H9 (cell line): ENCODE measurements around the gene SCN5A. TPM values are rescaled to one million over a fixed set of nuclear protein-coding genes. Genes with fewer than 3 reads are reported as not detected.

Source experiments
- DNase-seq: peaks from one replicate; pipeline ENCODE4 v3.0.0-alpha.2; 2017
- H2AFZ ChIP-seq: one replicate; pipeline ENCODE4 v1.6.1; 2013; ENCODE audit warnings: mild to moderate bottlenecking, low read length, control low read depth, moderate library complexity
- H2AK5ac ChIP-seq: 2 replicates; pipeline ENCODE4 v1.6.1; 2013; ENCODE audit warnings: low read length, control low read depth, mixed read lengths; ENCODE audit not compliant: insufficient read length
- H2BK120ac ChIP-seq: one replicate; pipeline ENCODE4 v1.6.1; 2013; ENCODE audit warnings: low read depth, mild to moderate bottlenecking, low read length, control low read depth, inconsistent platforms; ENCODE audit not compliant: poor library complexity, severe bottlenecking
- H2BK12ac ChIP-seq: 2 replicates; pipeline ENCODE4 v1.6.1; 2013; ENCODE audit warnings: low read length, control low read depth, mixed read lengths, low read depth; ENCODE audit not compliant: insufficient read length
- H2BK15ac ChIP-seq: 2 replicates; pipeline ENCODE4 v1.6.1; 2013; ENCODE audit warnings: low read depth, low read length, control low read depth
- H2BK20ac ChIP-seq: one replicate; pipeline ENCODE4 v1.6.1; 2013; ENCODE audit warnings: low read depth, mild to moderate bottlenecking, low read length, control low read depth, inconsistent platforms; ENCODE audit not compliant: poor library complexity, severe bottlenecking
- H2BK5ac ChIP-seq: 2 replicates; pipeline ENCODE4 v1.6.1; 2013; ENCODE audit warnings: low read length, control low read depth, mixed read lengths; ENCODE audit not compliant: insufficient read length
- H3K14ac ChIP-seq: 2 replicates; pipeline ENCODE4 v1.6.1; 2013; ENCODE audit warnings: low read length, control low read depth; ENCODE audit not compliant: insufficient read depth
- H3K18ac ChIP-seq: 2 replicates; pipeline ENCODE4 v1.6.1; 2013; ENCODE audit warnings: low read depth, mild to moderate bottlenecking, mixed read lengths, low read length, control low read depth; ENCODE audit not compliant: insufficient read length
- H3K23ac ChIP-seq: 2 replicates; pipeline ENCODE4 v1.6.1; 2013; ENCODE audit warnings: low read length, control low read depth, mixed read lengths, low read depth; ENCODE audit not compliant: insufficient read length
- H3K23me2 ChIP-seq: 2 replicates; pipeline ENCODE4 v1.6.1; 2013; ENCODE audit warnings: low read depth, mild to moderate bottlenecking, mixed read lengths, low read length, control low read depth; ENCODE audit not compliant: insufficient read length, poor library complexity, severe bottlenecking
- H3K27ac ChIP-seq: 2 replicates; pipeline ENCODE4 v1.5.1; 2013; ENCODE audit warnings: low read length, control low read depth, mixed read lengths, low read depth; ENCODE audit not compliant: insufficient read length
- H3K27me3 ChIP-seq: 2 replicates; pipeline ENCODE4 v1.6.1; 2013; ENCODE audit warnings: low read length, control low read depth, inconsistent platforms; ENCODE audit not compliant: insufficient read depth
- H3K4ac ChIP-seq: 2 replicates; pipeline ENCODE4 v1.6.1; 2013; ENCODE audit warnings: low read depth, mild to moderate bottlenecking, control low read depth, inconsistent platforms, low read length, moderate library complexity
- H3K4me1 ChIP-seq: 2 replicates; pipeline ENCODE4 v1.6.1; 2013; ENCODE audit warnings: low read length, control low read depth, inconsistent platforms; ENCODE audit not compliant: insufficient read depth
- H3K4me2 ChIP-seq: 2 replicates; pipeline ENCODE4 v1.6.1; 2013; ENCODE audit warnings: low read length, control low read depth, mixed read lengths; ENCODE audit not compliant: insufficient read length, insufficient read depth
- H3K56ac ChIP-seq: 2 replicates; pipeline ENCODE4 v1.6.1; 2013; ENCODE audit warnings: low read depth, mild to moderate bottlenecking, mixed read lengths, low read length, control low read depth; ENCODE audit not compliant: insufficient read length
- H3K79me1 ChIP-seq: 2 replicates; pipeline ENCODE4 v1.6.1; 2013; ENCODE audit warnings: low read depth, mild to moderate bottlenecking, moderate library complexity, low read length, control low read depth, inconsistent platforms; ENCODE audit not compliant: insufficient read depth, poor library complexity, severe bottlenecking
- H3K79me2 ChIP-seq: 2 replicates; pipeline ENCODE4 v1.6.1; 2013; ENCODE audit warnings: low read length, control low read depth, inconsistent platforms; ENCODE audit not compliant: insufficient read depth
- H3K9ac ChIP-seq: 2 replicates; pipeline ENCODE4 v1.6.1; 2013; ENCODE audit warnings: low read length, control low read depth, mixed read lengths; ENCODE audit not compliant: insufficient read length; ENCODE audit errors: extremely low read depth
- H3K9me3 ChIP-seq: one replicate; pipeline ENCODE4 v1.6.1; 2013; ENCODE audit warnings: low read depth, low read length, inconsistent platforms; ENCODE audit not compliant: control insufficient read depth
- H3T11ph ChIP-seq: one replicate; pipeline ENCODE4 v1.6.1; 2013; ENCODE audit warnings: mild to moderate bottlenecking, low read length, control low read depth, inconsistent platforms
- H4K20me1 ChIP-seq: one replicate; pipeline ENCODE4 v1.6.1; 2013; ENCODE audit not compliant: control insufficient read depth, insufficient read length, insufficient read depth
- H4K5ac ChIP-seq: 2 replicates; pipeline ENCODE4 v1.6.1; 2013; ENCODE audit warnings: low read depth, mild to moderate bottlenecking, mixed read lengths, low read length, control low read depth; ENCODE audit not compliant: insufficient read length
- H4K8ac ChIP-seq: replicated peaks from 2 replicates; pipeline ENCODE4 v1.6.1; 2013; ENCODE audit warnings: low read length, control low read depth, mixed read lengths, low read depth; ENCODE audit not compliant: insufficient read length
- H4K91ac ChIP-seq: 2 replicates; pipeline ENCODE4 v1.6.1; 2013; ENCODE audit warnings: low read depth, mild to moderate bottlenecking, moderate library complexity, mixed read lengths, low read length, control low read depth; ENCODE audit not compliant: insufficient read length
- H3K27ac Mint-ChIP-seq, 3 experiments: 2 replicates in 2 of 3; 3 replicates in 1 of 3; pipeline ENCODE4 v1.8.0; 2020 to 2021; ENCODE audit warnings: mixed read lengths in 3 of 3, mild to moderate bottlenecking in 1 of 3, moderate library complexity in 1 of 3
- H3K27me3 Mint-ChIP-seq: 2 replicates; pipeline ENCODE4 v1.8.0; 2021; ENCODE audit warnings: low read depth, mild to moderate bottlenecking, moderate library complexity, mixed read lengths
- H3K36me3 Mint-ChIP-seq, 3 experiments: 2 replicates in 2 of 3; 3 replicates in 1 of 3; pipeline ENCODE4 v1.8.0; 2020 to 2021; ENCODE audit warnings: low read depth in 3 of 3, mixed read lengths in 3 of 3; ENCODE audit not compliant: insufficient read depth in 1 of 3
- H3K4me1 Mint-ChIP-seq, 2 experiments: 2 replicates each; pipeline ENCODE4 v1.8.0; 2020; ENCODE audit warnings: mixed read lengths in 2 of 2
- H3K4me3 Mint-ChIP-seq, 2 experiments: 2 replicates in 1 of 2; 3 replicates in 1 of 2; pipeline ENCODE4 v1.8.0; 2020 to 2021; ENCODE audit warnings: mild to moderate bottlenecking in 2 of 2, mixed read lengths in 2 of 2, moderate library complexity in 1 of 2
- H3K9me3 Mint-ChIP-seq, 2 experiments: 2 replicates in 1 of 2; 3 replicates in 1 of 2; pipeline ENCODE4 v1.8.0; 2020; ENCODE audit warnings: mild to moderate bottlenecking in 2 of 2, mixed read lengths in 2 of 2, moderate library complexity in 1 of 2
- CTCF ChIP-seq: fragments of 200-600 bp; sonication (generic); conservative IDR thresholded peaks from 3 replicates; pipeline ENCODE4 v1.8.0; 2021; ENCODE audit warnings: antibody characterized with exemption, mild to moderate bottlenecking
- WGBS: extraction: QIAGEN DNeasy Blood & Tissue Kit; methylation state at CpG from one replicate; pipeline ENCODE4 v1.1.7; 2013; ENCODE audit warnings: missing lambda C conversion rate, low lambda C conversion rate, mixed read lengths; ENCODE audit not compliant: insufficient read length; ENCODE audit errors: extremely low coverage; 5-methylcytosine and 5-hydroxymethylcytosine counted together
- total RNA-seq: library from RNA; stranded (reverse); gene quantifications from 2 replicates; pipeline ENCODE4 v1.2.1, GENCODE V29; 2021

SCN5A gene
- total RNA-seq, 1 experiment from 2014 or later: 6.5 TPM

GRCh38 chr3:38573111-38573510 lies 76.4 kb downstream of the SCN5A start:
- H4K5ac ChIP-seq: no peak overlapping the region
- no peaks in the 10 kb centered on the region for H3K23me2 ChIP-seq
- no peak overlapping the region for H3K14ac ChIP-seq
- no peaks in the 10 kb centered on the region for H3K27me3 ChIP-seq
- no peak overlapping the region for H3K4me2 ChIP-seq
- no peak overlapping the region for H3K56ac ChIP-seq
- no peak overlapping the region for H2AK5ac ChIP-seq
- no peaks in the 10 kb centered on the region for H4K20me1 ChIP-seq
- H3K36me3 Mint-ChIP-seq: peaks cover 0 to 4% (median 0%) of the 10 kb centered on the region in 3 experiments; a peak in 4 of 7 replicates
- no peaks in the 10 kb centered on the region; a peak in 1 of 5 replicates for H3K9me3 Mint-ChIP-seq
- no peak overlapping the region for H2BK15ac ChIP-seq
- H3K23ac ChIP-seq: no peak overlapping the region
- H3K18ac ChIP-seq: no peak overlapping the region
- H3K4me3 Mint-ChIP-seq: no peak overlapping the region
- H3K27ac ChIP-seq: no peak overlapping the region
- no peak overlapping the region for H2AFZ ChIP-seq
- H3K79me1 ChIP-seq: no peaks in the 10 kb centered on the region
- peaks cover 8 to 9% of the 10 kb centered on the region in 2 experiments for H3K4me1 Mint-ChIP-seq
- H3K79me2 ChIP-seq: no peaks in the 10 kb centered on the region
- no peaks in the 10 kb centered on the region; the same call in 1 of the 2 replicates for H3K4me1 ChIP-seq
- H2BK5ac ChIP-seq: no peak overlapping the region
- no peaks in the 10 kb centered on the region for H3K9me3 ChIP-seq
- no peaks in the 10 kb centered on the region; the same call in 1 of the 2 replicates for H3K27me3 Mint-ChIP-seq
- WGBS: no CpG with 5 or more reads among the region's 3 CpGs
- no peak overlapping the region for H3T11ph ChIP-seq
- no peak overlapping the region for H2BK120ac ChIP-seq
- no peak for TF ChIP-seq CTCF
- no peak overlapping the region for H3K9ac ChIP-seq
- no peak overlapping the region for H2BK12ac ChIP-seq
- no peak overlapping the region for H4K8ac ChIP-seq
- DNase-seq: no peak
- no peak overlapping the region for H2BK20ac ChIP-seq
- H3K27ac Mint-ChIP-seq: no peak overlapping the region
- no peak overlapping the region for H4K91ac ChIP-seq
- no peak overlapping the region for H3K4ac ChIP-seq
